Lower leg skin (tissue), 4 donors: ENCODE data around the gene RASL10A. TPM values are rescaled to one million over a fixed set of nuclear protein-coding genes. Genes with fewer than 3 reads are reported as not detected.
"Not testable (repeated sequence)": the region's sequence is repeated elsewhere in the genome, so short reads cannot be mapped to it uniquely, and the experiment has no call there.

Source experiments
- DNase-seq, 2 donors: peaks; one replicate each; pipeline ENCODE4 v3.0.0-alpha.2; 2019; ENCODE audit warnings: low spot score in 2 of 2
- H3K4me3 ChIP-seq: fragments of 200-600 bp; sonication (generic); 2 replicates; pipeline ENCODE4 v1.5.1; 2017; ENCODE audit warnings: mild to moderate bottlenecking, low read depth; ENCODE audit not compliant: poor library complexity, severe bottlenecking
- CTCF ChIP-seq, 3 donors: fragments of 450-650 bp; IDR thresholded peaks; one replicate each; pipeline ENCODE4 v1.5.1; 2016; ENCODE audit warnings: antibody characterized with exemption in 3 of 3, mild to moderate bottlenecking in 3 of 3, moderate library complexity in 2 of 3
- POLR2A ChIP-seq, 2 donors: fragments of 450-650 bp; IDR thresholded peaks; one replicate each; pipeline ENCODE4 v1.6.1; 2016 to 2017; ENCODE audit warnings: antibody characterized with exemption in 2 of 2, mild to moderate bottlenecking in 1 of 2, moderate library complexity in 1 of 2
- WGBS, 2 donors: methylation state at CpG; one replicate each; pipeline ENCODE4 v1.1.5; 2018; 5-methylcytosine and 5-hydroxymethylcytosine counted together
- intact Hi-C: fragments of 100-400 bp; cut with DNase I; formaldehyde crosslinking; loops from one replicate; pipeline ENCODE4 v1.15.0; 2023; ENCODE audit warnings: low total_unique reads
- total RNA-seq, 4 donors: library from RNA; depleted of rRNA; stranded (reverse); fragments of >200 nt; gene quantifications; one replicate each; pipeline ENCODE4 v1.1.0, GENCODE V29; 2016

The RASL10A gene
- total RNA-seq, 4 donors from 2014 or later: 0.17 to 2.9 (median 0.80) TPM

- no peak for DNase-seq
- no peak for TF ChIP-seq CTCF (IDR thresholded peaks at IDR 0.05)
- no peak for TF ChIP-seq POLR2A (IDR thresholded peaks at IDR 0.05)
These were observed 30.4 kb upstream of the RASL10A start for GRCh38 chr22:29345932-29346331.

GRCh38 chr22:29344889-29345288 is 29.4 kb upstream of the RASL10A start:
- intact Hi-C loops, H3K4me3 ChIP-seq, DNase-seq: not testable (repeated sequence)
- WGBS, 2 donors: 91 to 93% methylated on average over 5 of the region's 5 CpGs

More at GRCh38 chr22:29345932-29346331, 30.4 kb upstream of the RASL10A start:
- no peak overlapping the region for H3K4me3 ChIP-seq
- intact Hi-C loops: no loop called here

GRCh38 chr22:29344137-29344536 is 28.6 kb upstream of the RASL10A start:
- H3K4me3 ChIP-seq: no peak overlapping the region
- TF ChIP-seq POLR2A (IDR thresholded peaks at IDR 0.05): no peak
- DNase-seq: no peak
- intact Hi-C loops: no loop called here
- WGBS, 2 donors: 45 to 63% methylated on average over 5 of the region's 5 CpGs

- no peak for DNase-seq
- WGBS, 2 donors: 70 to 72% methylated on average over 7 of the region's 7 CpGs
- TF ChIP-seq POLR2A (IDR thresholded peaks at IDR 0.05): no peak
- no peak for TF ChIP-seq CTCF (IDR thresholded peaks at IDR 0.05)
- intact Hi-C loops: no loop called here
- H3K4me3 ChIP-seq: no peak overlapping the region
These were observed 27.9 kb upstream of the RASL10A start for GRCh38 chr22:29343313-29343805.

- DNase-seq: no peak
- 84 to 86% methylated on average over 10 of the region's 10 CpGs for WGBS, 2 donors
- no peak for TF ChIP-seq CTCF (IDR thresholded peaks at IDR 0.05)
- TF ChIP-seq POLR2A (IDR thresholded peaks at IDR 0.05): no peak
- intact Hi-C loops: no loop called here
- no peak overlapping the region for H3K4me3 ChIP-seq
These were observed 27.2 kb upstream of the RASL10A start for GRCh38 chr22:29342577-29343312.

GRCh38 chr22:29342177-29342576 is 26.7 kb upstream of the RASL10A start:
- no peak for DNase-seq
- no peak overlapping the region for H3K4me3 ChIP-seq
- intact Hi-C loops: no loop called here
- TF ChIP-seq POLR2A (IDR thresholded peaks at IDR 0.05) (no peak), CTCF (IDR thresholded peaks at IDR 0.05) (no peak)
- WGBS, 2 donors: 89 to 93% methylated on average over 6 of the region's 6 CpGs

- TF ChIP-seq CTCF (IDR thresholded peaks at IDR 0.05) (no peak), POLR2A (IDR thresholded peaks at IDR 0.05) (no peak)
- H3K4me3 ChIP-seq: no peak overlapping the region
- intact Hi-C loops: no loop called here
- no peak for DNase-seq
- WGBS, 2 donors: 96 to 100% methylated on average over 2 of the region's 2 CpGs
These were observed 26.3 kb upstream of the RASL10A start for GRCh38 chr22:29341849-29342127.
